HEK293 (cell line): ENCODE results near the gene CDYL2.
"Not testable (repeated sequence)": the region's sequence is repeated elsewhere in the genome, so short reads cannot be mapped to it uniquely, and the experiment has no call there.

Experiments
- CTCF ChIA-PET: fragments of 350-600 bp; formaldehyde crosslinking; extraction: SDS; loops from one replicate; lab custom pipeline; 2021; ENCODE audit warnings: antibody characterized with exemption; lab: Yijun Ruan, JAX
- POLR2A ChIA-PET: fragments of 300-600 bp; formaldehyde crosslinking; extraction: SDS; loops from one replicate; lab custom pipeline; 2020; ENCODE audit warnings: antibody characterized with exemption, inconsistent platforms; lab: Yijun Ruan, JAX
- H3K27ac ChIP-seq: fragments of 200-500 bp; sonication (Bioruptor generic); 2 replicates; pipeline ENCODE4 v1.5.1; 2014; ENCODE audit warnings: low read depth, low read length, control low read depth, inconsistent platforms; ENCODE audit errors: extremely low read depth
- H3K36me3 ChIP-seq, 2 experiments: fragments of 200-500 bp in 1 of 2; sonication (Bioruptor generic) in 1 of 2; 1 replicate in 1 of 2; 2 replicates in 1 of 2; pipeline ENCODE4 v1.5.1; 2014 to 2017; ENCODE audit warnings: inconsistent platforms in 2 of 2, low read length in 2 of 2; ENCODE audit not compliant: control insufficient read depth in 2 of 2, insufficient read depth in 1 of 2
- H3K4me1 ChIP-seq: fragments of 200-500 bp; sonication (Bioruptor generic); 2 replicates; pipeline ENCODE4 v1.5.1; 2014; ENCODE audit warnings: mild to moderate bottlenecking, low read length, inconsistent platforms; ENCODE audit not compliant: control insufficient read depth, insufficient read depth
- H3K4me3 ChIP-seq: 2 replicates; pipeline ENCODE4 v1.5.1; 2011; ENCODE audit warnings: low read depth, mild to moderate bottlenecking, control low read depth, low read length, moderate library complexity
- H3K9me3 ChIP-seq: fragments of 200-500 bp; sonication (Bioruptor generic); 2 replicates; pipeline ENCODE4 v1.5.1; 2014; ENCODE audit warnings: low read depth, low read length, inconsistent platforms; ENCODE audit not compliant: control insufficient read depth, insufficient read depth
- KLF7 ChIP-seq: fragments of 450-650 bp; formaldehyde crosslinking; IDR thresholded peaks from 2 replicates; pipeline ENCODE4 v1.5.1; 2016; ENCODE audit warnings: missing biosample characterization, missing genetic modification characterization, borderline replicate concordance
- PRDM4 ChIP-seq: fragments of 450-650 bp; formaldehyde crosslinking; IDR thresholded peaks from 2 replicates; pipeline ENCODE4 v1.5.1; 2017; ENCODE audit warnings: missing biosample characterization, missing genetic modification characterization
- TSHZ1 ChIP-seq: fragments of 450-650 bp; formaldehyde crosslinking; IDR thresholded peaks from 2 replicates; pipeline ENCODE4 v1.5.1; 2016; ENCODE audit warnings: missing biosample characterization, missing genetic modification characterization, borderline replicate concordance
- ZFP69B ChIP-seq: fragments of 450-650 bp; formaldehyde crosslinking; IDR thresholded peaks from 2 replicates; pipeline ENCODE4 v1.5.1; 2016; ENCODE audit warnings: missing biosample characterization, missing genetic modification characterization
- ZNF10 ChIP-seq: fragments of 450-650 bp; formaldehyde crosslinking; IDR thresholded peaks from 2 replicates; pipeline ENCODE4 v1.5.1; 2017; ENCODE audit warnings: missing biosample characterization, missing genetic modification characterization
- ZNF146 ChIP-seq: fragments of 450-650 bp; formaldehyde crosslinking; IDR thresholded peaks from 2 replicates; pipeline ENCODE4 v1.5.1; 2016; ENCODE audit warnings: missing biosample characterization, missing genetic modification characterization
- ZNF18 ChIP-seq: fragments of 450-650 bp; formaldehyde crosslinking; IDR thresholded peaks from 2 replicates; pipeline ENCODE4 v1.5.1; 2016; ENCODE audit warnings: missing biosample characterization, missing genetic modification characterization
- ZNF2 ChIP-seq: fragments of 450-650 bp; formaldehyde crosslinking; IDR thresholded peaks from 2 replicates; pipeline ENCODE4 v1.5.1; 2016; ENCODE audit warnings: missing biosample characterization, missing genetic modification characterization
- ZNF248 ChIP-seq: fragments of 450-650 bp; formaldehyde crosslinking; IDR thresholded peaks from 2 replicates; pipeline ENCODE4 v1.5.1; 2017; ENCODE audit warnings: missing biosample characterization, missing genetic modification characterization
- ZNF335 ChIP-seq: fragments of 450-650 bp; formaldehyde crosslinking; conservative IDR thresholded peaks from 2 replicates; pipeline ENCODE4 v1.5.1; 2016; ENCODE audit warnings: missing biosample characterization, missing genetic modification characterization
- ZNF366 ChIP-seq: fragments of 450-650 bp; formaldehyde crosslinking; conservative IDR thresholded peaks from 2 replicates; pipeline ENCODE4 v1.5.1; 2016; ENCODE audit warnings: missing biosample characterization, missing genetic modification characterization
- ZNF513 ChIP-seq: fragments of 450-650 bp; IDR thresholded peaks from 2 replicates; pipeline ENCODE4 v1.5.1; 2018; ENCODE audit warnings: missing biosample characterization, missing genetic modification characterization
- ZNF664 ChIP-seq: fragments of 450-650 bp; formaldehyde crosslinking; IDR thresholded peaks from 2 replicates; pipeline ENCODE4 v1.5.1; 2016; ENCODE audit warnings: missing biosample characterization, missing genetic modification characterization
- ZSCAN30 ChIP-seq: fragments of 450-650 bp; IDR thresholded peaks from 2 replicates; pipeline ENCODE4 v1.5.1; 2018; ENCODE audit warnings: missing biosample characterization, mild to moderate bottlenecking, missing genetic modification characterization, moderate library complexity

The CDYL2 gene

GRCh38 chr16:80786561-80786960 lies 17.8 kb downstream of the CDYL2 start:
- H3K4me1 ChIP-seq, H3K36me3 ChIP-seq, H3K4me3 ChIP-seq, H3K27ac ChIP-seq, POLR2A ChIA-PET, H3K9me3 ChIP-seq: not testable (repeated sequence)
- TF ChIP-seq ZNF146 (tag by site-specific recombination): peak; percentile 59; the same call in 1 of the 2 replicates
- CTCF ChIA-PET: interaction anchor here (1.1 kb wide), 1 partner anchor 9 kb away, joined by 3 read pairs; no protein-coding TSS in a partner anchor

GRCh38 chr16:80784951-80785350 lies 19.4 kb downstream of the CDYL2 start:
- no peaks in the 10 kb centered on the region for H3K36me3 ChIP-seq
- H3K4me1 ChIP-seq: no peaks in the 10 kb centered on the region
- TF ChIP-seq ZNF10 (tag by site-specific recombination): no peak
- TF ChIP-seq ZFP69B (tag by site-specific recombination): no peak
- TF ChIP-seq PRDM4 (tag by site-specific recombination): no peak
- no peak for TF ChIP-seq ZNF366 (tag by site-specific recombination)
- TF ChIP-seq ZNF513 (tag by site-specific recombination): no peak
- TF ChIP-seq ZSCAN30 (tag by site-specific recombination): no peak
- no peak for TF ChIP-seq ZNF335 (tag by site-specific recombination)
- no peak for TF ChIP-seq TSHZ1 (tag by site-specific recombination)
- no peak for TF ChIP-seq ZNF664 (tag by site-specific recombination)
- no peak for TF ChIP-seq ZNF2
- no peak for TF ChIP-seq ZNF18 (tag by site-specific recombination)
- no peak for TF ChIP-seq ZNF146 (tag by site-specific recombination)
- no peak for TF ChIP-seq ZNF248
- no peak for TF ChIP-seq KLF7 (tag by site-specific recombination)
- TF ChIP-seq, all 188 proteins: peak for 0
- POLR2A ChIA-PET: no interaction called here
- no peaks in the 10 kb centered on the region for H3K9me3 ChIP-seq
- no peak overlapping the region for H3K27ac ChIP-seq
- CTCF ChIA-PET: no interaction called here
- H3K4me3 ChIP-seq: no peak overlapping the region
